ENCODE data around the gene ARSH.

The ARSH gene

GRCh38 chrX:3076416-3076991 lies 70.2 kb downstream of the ARSH start:
- Histone ChIP-seq H3K27ac (no peak overlapping the region), H3K4me3 (no peak overlapping the region)
- no peak for DNase-seq (ENCODE audit: low spot score)
- no peak for TF ChIP-seq CTCF (IDR thresholded peaks at IDR 0.05)

Measured in coronary artery (tissue), 2 donors.